ENCODE measurements around the gene FAM161B.
A peak's percentile ranks its signal among the peaks of the same experiment; 100 is the strongest.
"Not testable (repeated sequence)": the region's sequence is repeated elsewhere in the genome, so short reads cannot be mapped to it uniquely, and the experiment has no call there.

FAM161B gene, protein sequence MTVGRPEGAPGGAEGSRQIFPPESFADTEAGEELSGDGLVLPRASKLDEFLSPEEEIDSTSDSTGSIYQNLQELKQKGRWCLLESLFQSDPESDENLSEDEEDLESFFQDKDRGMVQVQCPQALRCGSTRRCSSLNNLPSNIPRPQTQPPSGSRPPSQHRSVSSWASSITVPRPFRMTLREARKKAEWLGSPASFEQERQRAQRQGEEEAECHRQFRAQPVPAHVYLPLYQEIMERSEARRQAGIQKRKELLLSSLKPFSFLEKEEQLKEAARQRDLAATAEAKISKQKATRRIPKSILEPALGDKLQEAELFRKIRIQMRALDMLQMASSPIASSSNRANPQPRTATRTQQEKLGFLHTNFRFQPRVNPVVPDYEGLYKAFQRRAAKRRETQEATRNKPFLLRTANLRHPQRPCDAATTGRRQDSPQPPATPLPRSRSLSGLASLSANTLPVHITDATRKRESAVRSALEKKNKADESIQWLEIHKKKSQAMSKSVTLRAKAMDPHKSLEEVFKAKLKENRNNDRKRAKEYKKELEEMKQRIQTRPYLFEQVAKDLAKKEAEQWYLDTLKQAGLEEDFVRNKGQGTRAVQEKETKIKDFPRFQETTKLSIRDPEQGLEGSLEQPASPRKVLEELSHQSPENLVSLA

DNA sequence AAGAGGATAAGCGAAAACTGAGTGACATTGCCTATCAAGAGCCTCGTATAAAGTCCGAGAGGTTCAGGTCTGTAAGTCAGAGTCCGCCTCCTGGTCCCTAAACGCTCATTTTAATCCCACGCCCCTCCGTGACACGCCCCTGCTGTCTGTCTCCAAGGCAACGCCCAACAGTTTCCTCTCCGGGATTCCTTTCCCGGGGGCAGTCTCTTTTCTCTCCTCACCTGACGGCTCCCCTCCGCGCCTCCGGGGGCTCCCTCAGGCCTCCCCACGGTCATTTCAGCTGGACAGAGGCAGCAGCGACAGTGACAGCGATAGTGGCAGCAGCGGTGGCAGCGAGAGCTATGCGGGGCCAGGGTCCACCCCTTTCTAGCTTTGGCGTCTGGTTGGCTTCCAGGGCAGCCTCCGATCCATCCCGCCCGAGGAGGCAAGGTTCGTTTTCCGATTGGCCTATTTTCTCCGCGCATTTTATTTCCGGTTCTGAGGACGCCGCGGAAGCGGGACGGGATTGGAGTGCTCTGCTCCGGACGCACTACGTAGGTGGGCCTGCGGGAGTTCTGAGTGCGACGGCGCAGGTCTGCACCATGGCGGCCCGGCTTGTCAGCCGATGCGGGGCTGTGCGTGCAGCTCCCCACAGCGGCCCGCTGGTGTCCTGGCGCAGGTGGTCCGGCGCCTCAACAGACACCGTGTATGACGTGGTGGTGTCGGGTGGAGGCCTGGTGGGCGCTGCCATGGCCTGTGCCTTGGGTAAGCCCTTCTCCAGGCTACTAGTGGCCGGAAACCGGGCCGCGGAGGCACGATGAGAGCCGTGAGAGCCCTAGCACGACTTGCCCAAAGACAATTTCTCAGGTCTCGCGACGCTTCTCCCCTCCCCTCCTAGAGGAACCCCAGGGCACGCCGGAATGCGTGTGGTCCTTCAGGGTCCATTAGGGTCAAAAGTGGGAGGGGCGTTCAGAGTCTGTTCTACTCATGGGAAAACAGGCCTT lies at the start of gene FAM161B, which contains the start of gene COQ6:
Gene FAM161B, minus strand, starts transcription at position 343 of the 983 bp plus-strand sequence. Its CDS starts 68 bp downstream, at position 275.
Gene COQ6, plus strand, starts transcription at position 551 of the 983 bp plus-strand sequence. Its CDS starts 31 bp downstream, at position 582.
- DNase-seq: peak; percentile 98

DNA sequence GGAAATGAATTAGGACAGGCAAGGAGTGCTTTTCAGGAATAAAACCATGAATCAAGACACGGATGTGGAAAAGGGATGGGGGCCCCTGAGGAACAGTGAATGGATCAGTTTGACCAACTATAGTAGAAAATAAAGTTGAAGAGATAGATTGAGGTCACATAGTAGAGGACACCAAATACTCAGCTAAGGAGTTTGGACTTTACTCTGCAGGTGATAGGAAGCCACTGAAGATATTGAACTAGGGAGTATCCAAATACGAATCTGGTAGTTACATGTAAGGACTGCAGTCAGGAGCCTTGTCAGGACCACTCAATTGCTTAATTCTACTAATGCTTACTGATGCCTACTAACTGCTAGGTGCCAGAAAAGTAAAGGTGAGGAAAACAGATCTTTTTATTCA lies 48.8 kb upstream of the FAM161B start:
- no peak for DNase-seq

DNA sequence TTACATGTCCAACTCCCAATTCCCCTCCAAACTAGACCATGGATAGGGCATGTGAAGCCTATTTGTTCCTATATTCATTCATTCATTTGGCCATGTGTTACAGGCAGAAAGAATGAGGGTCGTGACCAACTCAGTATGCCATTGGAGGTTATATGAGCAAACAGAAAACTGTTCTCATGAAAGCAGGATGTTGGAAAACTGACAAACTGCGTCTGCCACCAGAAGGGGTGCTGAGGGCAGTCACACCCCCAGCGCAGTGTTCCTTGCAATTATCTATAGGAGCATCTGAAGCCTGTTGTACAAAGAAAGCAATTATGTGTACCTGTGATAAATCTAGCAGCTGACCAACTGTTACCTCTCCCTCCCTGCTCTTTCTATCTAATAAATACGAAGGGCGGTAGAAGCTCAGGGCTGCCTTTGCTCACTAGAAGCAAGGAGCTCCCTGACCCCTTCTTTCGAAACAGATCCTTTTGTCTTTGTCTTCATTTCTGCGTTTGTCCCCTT lies 48.1 kb upstream of the FAM161B start:
- DNase-seq: no peak

DNA sequence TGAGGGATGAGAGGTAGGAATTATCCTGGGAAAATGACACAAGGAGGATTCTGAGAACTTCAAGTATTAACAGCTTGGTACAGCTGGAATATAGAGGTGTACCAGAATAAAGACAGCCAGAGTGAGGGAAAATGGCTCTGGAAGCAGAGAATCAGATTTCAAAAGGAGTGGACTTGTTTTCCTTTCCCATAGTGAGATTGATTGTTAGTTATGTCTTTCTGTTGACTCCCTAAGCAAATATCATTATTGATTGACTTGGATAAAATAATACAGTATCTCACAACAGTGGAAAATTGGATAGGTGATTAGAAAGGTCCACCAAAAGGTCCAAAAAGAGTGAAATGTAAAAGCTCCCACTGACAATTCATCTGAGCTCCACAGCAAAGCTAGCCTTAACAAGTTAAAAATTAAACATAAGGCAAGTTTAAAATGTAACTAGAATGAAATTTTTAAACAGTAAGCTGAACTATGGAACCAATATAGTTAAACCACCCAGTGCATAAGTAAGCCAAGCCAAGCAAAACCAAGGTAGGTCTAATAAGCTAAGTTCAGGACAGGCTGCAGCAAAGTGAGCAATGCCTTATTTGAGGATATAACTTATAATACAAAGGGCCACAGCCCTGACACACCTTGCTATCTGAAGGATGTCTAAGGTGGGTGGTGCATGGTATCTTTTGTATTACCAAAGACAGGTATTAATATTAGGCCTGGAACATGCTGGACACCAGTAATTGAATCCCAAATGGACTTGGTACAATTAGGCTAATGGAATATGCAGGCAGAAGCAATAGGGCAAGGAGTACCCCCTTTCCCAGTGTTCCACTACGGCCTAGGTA lies 47.4 kb upstream of the FAM161B start:
- no peak for DNase-seq

DNA sequence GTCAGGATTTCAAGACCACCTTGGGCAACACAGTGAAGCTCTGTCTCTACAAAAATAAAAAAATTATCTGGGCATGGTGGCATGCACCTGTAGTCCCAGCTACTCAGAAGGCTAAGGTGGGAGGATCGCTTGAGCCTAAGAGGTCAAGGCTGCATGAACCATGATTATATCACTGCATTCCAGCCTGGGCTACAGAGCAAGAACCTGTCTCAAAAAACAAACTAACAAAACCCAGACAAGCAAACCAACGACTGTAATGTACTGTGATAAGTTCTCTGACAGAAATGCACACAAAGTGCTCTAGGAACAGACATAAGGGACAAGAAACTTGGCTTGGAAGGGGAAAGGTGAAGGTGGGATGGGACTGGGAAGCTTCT lies 46.8 kb upstream of the FAM161B start:
- no peak for DNase-seq

DNA sequence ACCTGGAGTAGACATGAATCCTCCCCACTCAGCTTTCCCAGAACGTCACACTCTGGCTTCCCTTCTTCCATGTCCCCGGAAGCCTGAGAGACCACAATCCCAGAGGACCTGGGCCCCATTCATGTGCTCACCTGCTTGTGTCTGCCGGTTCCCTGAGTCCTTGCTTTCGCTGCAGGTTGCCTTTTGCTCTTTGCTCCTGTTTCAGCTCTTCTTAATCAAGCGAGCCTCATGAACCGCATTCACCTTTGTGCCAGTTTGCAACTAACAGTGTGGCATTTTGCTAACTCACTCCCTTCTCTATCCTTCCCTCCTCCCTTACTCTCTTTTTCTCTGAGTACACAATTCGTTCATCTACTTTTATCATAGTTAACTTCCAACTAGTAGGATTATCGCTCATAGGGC lies 46.1 kb upstream of the FAM161B start:
- DNase-seq: no peak

DNA sequence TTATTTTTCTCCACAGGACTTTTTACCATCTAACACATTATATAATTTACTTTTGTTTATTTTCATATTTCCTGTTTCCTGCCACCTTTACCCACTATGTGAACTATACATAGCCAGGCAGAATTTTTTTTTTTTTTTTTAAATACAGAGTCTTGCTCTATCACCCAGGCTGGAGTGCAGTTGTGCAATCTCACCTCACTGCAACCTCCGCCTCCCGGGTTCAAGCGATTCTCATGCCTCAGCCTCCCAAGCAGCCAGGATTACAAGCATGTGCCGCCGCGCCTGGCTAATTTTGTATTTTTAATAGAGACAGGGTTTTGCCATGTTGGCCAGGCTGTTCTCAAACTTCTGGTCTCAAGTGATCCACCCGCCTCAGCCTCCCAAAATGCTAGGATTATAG lies 45.0 kb upstream of the FAM161B start:
- DNase-seq: not testable (repeated sequence)

DNA sequence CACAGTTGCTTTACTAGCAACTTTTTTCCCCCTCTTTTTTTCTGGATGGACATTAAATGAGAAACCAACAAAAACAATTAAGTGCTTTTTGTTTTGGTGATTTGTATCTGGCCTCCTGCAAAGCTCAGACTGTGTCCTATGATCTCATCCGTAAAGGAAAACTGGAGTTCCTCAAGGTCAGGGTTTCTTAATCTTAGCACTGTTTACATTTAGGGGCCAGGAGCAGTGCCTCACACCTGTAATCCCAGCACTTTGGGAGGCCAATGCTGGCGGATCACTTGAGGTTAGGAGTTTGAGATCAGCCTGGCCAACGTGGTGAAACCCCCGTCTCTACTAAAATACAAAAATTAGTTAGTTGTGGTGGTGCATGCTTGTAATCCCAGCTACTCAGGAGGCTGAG lies 41.2 kb upstream of the FAM161B start:
- no peak for DNase-seq

DNA sequence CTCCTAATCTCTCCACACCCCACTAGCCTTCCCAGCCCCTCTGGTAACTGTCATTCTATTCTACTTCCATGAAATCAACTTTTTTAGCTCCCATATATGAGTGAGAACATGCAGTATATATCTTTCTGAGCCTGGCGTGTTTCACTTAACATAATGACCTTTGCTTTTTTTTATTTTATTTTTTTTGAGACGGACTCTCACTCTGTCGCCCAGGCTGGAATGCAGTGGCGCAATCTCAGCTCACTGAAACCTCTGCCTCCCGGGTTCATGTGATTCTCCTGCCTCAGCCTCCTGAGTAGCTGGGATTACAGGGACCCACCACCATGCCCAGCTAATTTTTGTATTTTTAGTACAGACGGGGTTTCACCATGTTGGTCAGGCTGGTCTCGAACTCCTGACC lies 38.8 kb upstream of the FAM161B start:
- not testable (repeated sequence) for DNase-seq

DNA sequence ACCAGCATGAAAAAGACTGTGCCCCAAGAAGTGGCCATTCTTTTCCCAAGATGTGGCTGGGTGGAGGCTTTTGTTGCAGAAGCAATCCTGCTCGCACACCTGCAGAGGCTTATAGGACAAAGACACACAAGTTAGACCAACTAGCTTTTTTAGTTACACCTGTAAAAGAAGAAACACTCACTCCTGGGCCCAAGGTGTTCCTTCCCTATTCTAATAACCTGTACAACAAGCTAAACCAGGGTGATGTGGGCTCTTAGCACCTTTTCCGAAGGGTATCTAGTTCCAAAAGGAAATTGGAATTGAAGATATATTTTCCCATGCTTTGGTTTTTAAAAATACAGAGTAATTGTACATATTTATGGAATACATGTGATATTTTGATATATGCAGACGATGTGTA lies 38.2 kb upstream of the FAM161B start:
- DNase-seq: no peak

DNA sequence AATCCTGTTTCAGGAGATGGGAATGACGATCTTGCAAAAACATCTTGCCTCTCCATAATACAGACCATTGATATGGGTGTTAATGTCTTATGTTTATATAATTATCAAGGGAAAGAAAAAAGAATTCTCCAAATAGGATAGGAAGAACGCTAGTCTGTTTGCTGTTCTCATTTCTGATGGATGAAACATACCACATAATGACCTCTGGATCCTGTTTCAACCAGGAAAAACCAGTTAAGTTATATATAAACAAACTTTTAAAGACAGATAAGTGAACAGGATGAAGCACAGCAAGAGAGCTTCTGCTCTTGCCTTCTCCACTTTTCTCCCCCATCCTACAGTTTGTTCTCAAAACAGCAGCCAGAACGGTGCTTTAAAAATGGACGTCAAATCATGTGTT lies 28.0 kb upstream of the FAM161B start:
- no peak for DNase-seq

DNA sequence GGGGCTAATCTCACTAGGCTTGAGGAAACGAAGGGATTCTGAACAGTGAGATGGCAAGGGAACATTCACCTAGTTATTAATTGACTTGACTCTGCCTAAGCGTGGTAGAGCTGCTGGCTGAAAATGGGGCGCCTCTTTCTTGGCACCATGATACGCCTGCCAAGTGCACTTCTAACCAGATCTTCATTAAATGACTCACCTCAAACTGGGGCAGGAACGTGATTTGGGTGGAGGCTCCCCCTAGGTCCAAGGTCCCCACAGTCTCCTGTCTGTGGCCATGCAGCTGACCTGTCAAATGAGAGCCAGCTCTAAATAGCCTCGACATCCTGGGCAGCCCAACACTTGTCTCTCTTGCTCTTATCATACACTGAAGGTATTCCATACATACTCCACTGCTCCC lies 26.2 kb upstream of the FAM161B start:
- no peak for DNase-seq

DNA sequence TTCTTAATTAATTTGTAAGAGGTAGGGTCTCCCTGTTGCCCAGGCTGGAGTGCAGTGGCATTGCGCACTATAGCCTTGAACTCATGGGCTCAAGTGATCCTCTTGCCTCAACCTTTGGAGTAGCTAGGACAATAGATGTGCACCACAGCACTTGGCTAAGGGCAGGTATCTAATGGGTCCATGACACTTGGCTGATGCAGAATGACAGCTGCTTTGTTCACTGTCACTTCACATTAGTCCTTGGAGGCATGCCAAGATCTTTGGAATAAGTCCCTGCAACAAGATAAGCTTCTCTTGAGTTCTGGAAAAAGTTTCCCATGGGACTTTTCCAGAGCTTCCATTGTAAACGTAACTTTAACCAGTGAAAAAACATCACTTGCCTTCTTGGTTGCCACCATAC lies 23.6 kb upstream of the FAM161B start:
- DNase-seq: peak; percentile 70

DNA sequence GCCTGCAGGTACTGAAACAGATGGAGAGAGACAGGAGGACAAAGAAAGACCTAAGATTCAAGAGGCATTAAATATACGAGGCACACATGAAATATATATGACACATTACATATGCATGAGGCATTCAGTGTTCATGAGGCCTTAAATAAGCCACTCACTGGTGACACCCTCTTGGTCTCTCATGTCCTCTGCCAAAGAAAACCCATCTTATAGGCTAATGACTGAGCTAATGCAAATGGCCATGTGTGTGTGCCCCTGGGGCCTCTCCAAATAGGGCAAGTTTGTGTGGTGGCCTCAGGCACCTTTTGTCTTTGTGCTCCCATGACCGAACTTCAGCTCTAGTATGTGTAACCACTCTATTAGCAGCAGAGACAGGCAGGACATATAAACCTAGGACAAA lies 19.0 kb upstream of the FAM161B start:
- no peak for DNase-seq

DNA sequence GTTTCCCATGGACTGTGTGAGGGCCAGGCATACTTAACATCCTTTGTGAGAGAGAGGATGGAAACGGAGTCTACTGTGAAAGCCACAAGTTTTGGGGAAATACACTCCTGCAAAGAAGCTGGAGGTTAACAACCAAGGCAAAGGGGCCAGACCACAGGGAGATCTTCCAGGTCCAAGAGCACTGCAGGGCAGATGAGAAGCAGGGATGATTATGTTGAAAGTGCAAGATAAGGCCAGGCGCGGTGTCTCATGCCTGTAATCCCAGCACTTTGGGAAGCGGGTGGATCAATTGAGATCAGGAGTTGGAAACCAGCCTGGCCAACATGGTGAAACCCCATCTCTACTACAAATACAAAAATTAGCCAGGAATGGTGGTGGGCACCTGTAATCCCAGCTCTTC lies 15.3 kb upstream of the FAM161B start:
- DNase-seq: no peak

DNA sequence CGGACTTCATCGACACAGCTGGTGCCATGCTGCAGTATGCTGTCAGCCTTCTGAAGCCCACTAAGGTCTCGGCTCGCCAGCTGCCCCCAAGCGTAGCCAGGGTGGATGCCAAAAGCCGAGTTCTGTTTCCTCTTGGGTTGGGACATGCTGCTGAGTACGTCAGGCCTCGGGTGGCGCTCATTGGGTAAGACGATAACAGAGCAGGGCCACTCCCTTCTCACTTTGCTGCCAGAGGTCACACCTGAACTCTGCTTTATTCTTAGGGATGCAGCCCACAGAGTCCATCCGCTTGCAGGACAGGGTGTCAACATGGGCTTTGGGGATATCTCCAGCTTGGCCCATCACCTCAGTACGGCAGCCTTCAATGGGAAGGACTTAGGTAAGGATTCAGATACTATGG lies 11.3 kb upstream of the FAM161B start:
- no peak for DNase-seq

DNA sequence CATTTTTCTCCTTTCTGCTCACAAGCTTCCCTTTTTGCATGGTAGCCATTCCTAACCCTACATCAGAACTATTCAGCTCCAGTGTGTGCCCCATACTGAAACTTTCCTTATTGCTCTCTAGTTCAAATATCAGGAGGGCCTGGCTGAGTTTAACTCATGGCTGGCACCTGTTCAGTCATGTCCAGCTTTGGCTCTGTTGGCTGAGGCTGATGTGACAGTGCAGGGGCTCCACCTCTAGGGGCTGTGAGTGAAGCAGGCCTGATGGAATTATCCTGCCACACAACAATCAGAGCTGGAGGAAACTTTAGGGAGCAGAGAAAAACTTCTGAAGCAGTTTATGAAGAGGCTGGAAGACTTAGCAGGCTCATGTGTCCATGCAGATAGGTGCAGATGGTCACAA lies 8.7 kb upstream of the FAM161B start:
- no peak for DNase-seq

DNA sequence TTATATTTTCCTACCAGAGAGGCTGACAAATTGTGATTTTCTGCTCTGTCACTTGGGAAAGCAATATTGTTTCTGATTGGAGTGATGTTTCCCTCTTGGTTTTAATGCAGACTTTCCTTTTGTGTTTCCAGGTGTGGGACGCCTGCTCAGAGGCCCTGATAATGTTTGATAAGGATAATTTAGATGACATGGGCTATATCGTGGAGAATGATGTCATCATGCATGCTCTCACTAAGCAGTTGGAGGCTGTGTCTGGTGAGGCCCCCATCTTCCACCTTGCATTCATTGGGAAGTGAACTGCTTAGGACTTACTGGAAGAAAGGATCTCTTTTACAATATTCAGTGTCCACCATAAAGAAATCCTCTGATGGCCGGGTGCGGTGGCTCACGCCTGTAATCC lies 5.8 kb upstream of the FAM161B start:
- no peak for DNase-seq

DNA sequence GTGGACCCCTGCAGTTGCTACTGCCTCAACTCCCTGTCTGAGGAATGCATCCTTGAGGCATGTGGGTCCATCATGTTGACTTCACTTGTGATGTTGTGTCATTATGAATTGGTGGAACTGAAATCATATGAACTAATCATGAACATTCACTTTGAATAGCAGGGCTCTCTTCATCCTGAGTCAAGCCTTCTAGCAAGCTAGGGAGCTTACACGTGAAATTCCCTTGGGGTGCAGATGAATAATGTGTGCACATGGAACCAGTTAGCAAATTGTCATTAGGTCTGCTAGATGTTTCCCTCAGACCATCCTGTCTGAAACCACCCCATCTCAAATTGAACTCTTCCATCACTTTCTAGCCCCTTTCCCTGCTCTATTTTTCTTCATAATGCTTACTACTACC lies 3.8 kb upstream of the FAM161B start:
- DNase-seq: no peak

DNA sequence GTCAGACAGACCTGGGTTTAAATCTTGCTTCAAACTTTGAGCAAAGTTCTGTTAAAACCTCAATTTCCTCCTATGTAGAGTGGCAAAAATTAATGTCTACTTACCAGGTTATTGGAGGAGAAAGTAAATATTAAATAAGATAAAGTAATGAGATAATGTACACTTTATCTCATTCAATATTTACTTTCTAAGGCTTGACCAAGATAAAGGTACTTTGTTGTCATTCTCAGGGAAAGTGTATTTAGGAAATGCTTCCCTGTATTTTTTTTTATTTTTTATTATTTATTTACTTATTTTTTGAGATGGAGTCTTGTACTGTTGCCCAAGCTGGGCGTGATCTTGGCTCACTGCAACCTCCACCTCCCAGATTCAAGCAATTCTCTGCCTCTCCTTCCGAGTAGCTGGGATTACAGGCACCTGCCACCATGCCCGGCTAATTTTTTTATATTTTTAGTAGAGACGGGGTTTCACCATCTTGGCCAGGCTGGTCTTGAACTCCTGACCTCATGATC lies 4.7 kb downstream of the FAM161B start:
- no peak for DNase-seq

DNA sequence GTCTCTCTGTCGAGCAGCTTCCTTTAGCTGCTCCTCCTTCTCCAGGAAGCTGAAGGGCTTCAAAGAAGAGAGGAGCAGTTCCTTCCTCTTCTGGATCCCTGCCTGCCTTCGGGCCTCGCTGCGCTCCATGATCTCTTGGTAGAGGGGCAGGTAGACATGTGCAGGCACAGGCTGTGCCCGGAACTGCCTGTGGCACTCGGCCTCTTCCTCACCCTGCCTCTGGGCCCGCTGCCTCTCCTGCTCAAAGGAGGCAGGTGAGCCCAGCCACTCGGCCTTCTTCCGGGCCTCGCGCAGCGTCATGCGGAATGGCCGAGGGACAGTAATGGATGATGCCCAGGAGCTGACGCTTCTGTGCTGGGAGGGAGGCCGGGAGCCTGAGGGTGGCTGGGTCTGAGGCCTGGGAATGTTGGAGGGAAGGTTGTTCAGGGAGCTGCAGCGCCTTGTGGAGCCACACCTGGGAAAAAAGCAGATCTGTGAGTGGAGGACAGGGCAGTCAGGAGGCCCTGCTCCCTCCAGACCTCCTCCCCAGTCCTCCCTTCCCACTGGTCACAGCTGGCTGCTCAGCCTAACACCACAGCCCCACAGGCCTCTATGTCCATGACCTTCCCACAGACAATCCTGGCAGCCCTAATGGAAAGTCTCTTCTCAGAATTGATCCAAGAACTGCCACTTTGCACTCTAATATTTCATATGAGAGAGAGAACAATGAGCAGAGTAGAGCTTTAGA lies 5.3 kb downstream of the FAM161B start:
- DNase-seq: no peak

Data from NCI-H2171 (cell line).